Esophagus (tissue), 2 donors: Measurements from ENCODE around the gene SF1. TPM values are rescaled to one million over a fixed set of nuclear protein-coding genes. Genes with fewer than 3 reads are reported as not detected.
"Not testable (repeated sequence)": the region's sequence is repeated elsewhere in the genome, so short reads cannot be mapped to it uniquely, and the experiment has no call there.

Experiments
- H3K27ac ChIP-seq, 2 donors: one replicate each; pipeline ENCODE4 v1.5.1; 2013; ENCODE audit warnings: low read depth in 2 of 2, mild to moderate bottlenecking in 2 of 2, inconsistent platforms in 1 of 2, low read length in 1 of 2, moderate library complexity in 1 of 2
- H3K27me3 ChIP-seq, 2 donors: one replicate each; pipeline ENCODE4 v1.6.1; 2013; ENCODE audit warnings: low read length in 2 of 2, control low read depth in 1 of 2, mild to moderate bottlenecking in 1 of 2; ENCODE audit not compliant: insufficient read depth in 2 of 2, control insufficient read depth in 1 of 2
- H3K36me3 ChIP-seq, 2 donors: one replicate each; pipeline ENCODE4 v1.6.1; 2013; ENCODE audit warnings: low read length in 1 of 2; ENCODE audit not compliant: control insufficient read depth in 2 of 2, insufficient read depth in 2 of 2
- H3K4me1 ChIP-seq, 2 donors: one replicate each; pipeline ENCODE4 v1.6.1; 2013; ENCODE audit warnings: low read length in 1 of 2; ENCODE audit not compliant: control insufficient read depth in 2 of 2, insufficient read depth in 2 of 2
- H3K4me3 ChIP-seq, 2 donors: one replicate each; pipeline ENCODE4 v1.5.1; 2013; ENCODE audit warnings: low read length in 2 of 2, mild to moderate bottlenecking in 2 of 2, low read depth in 1 of 2, moderate library complexity in 1 of 2
- H3K9me3 ChIP-seq, 2 donors: one replicate each; pipeline ENCODE4 v1.6.1; 2013; ENCODE audit warnings: mild to moderate bottlenecking in 2 of 2, low read depth in 1 of 2, low read length in 1 of 2, moderate library complexity in 1 of 2; ENCODE audit not compliant: control insufficient read depth in 2 of 2, insufficient read depth in 1 of 2
- WGBS, 2 donors: extraction: QIAGEN DNeasy Blood & Tissue Kit; methylation state at CpG; one replicate each; pipeline ENCODE4 v1.1.7; 2013; 5-methylcytosine and 5-hydroxymethylcytosine counted together
- polyA plus RNA-seq, 2 donors: library from polyadenylated mRNA; stranded (reverse); fragments of 200-250 nt; gene quantifications; one replicate each; pipeline ENCODE4 v1.2.3, GENCODE V29; 2013
- donor health status: healthy with polysubstance abuse.
- donor health status: Bipolar disorder and iron deficiency.

The SF1 gene, protein sequence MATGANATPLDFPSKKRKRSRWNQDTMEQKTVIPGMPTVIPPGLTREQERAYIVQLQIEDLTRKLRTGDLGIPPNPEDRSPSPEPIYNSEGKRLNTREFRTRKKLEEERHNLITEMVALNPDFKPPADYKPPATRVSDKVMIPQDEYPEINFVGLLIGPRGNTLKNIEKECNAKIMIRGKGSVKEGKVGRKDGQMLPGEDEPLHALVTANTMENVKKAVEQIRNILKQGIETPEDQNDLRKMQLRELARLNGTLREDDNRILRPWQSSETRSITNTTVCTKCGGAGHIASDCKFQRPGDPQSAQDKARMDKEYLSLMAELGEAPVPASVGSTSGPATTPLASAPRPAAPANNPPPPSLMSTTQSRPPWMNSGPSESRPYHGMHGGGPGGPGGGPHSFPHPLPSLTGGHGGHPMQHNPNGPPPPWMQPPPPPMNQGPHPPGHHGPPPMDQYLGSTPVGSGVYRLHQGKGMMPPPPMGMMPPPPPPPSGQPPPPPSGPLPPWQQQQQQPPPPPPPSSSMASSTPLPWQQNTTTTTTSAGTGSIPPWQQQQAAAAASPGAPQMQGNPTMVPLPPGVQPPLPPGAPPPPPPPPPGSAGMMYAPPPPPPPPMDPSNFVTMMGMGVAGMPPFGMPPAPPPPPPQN
- 10 to 100 TPM; 79.0 to 88.0 TPM for polyA plus RNA-seq

DNA sequence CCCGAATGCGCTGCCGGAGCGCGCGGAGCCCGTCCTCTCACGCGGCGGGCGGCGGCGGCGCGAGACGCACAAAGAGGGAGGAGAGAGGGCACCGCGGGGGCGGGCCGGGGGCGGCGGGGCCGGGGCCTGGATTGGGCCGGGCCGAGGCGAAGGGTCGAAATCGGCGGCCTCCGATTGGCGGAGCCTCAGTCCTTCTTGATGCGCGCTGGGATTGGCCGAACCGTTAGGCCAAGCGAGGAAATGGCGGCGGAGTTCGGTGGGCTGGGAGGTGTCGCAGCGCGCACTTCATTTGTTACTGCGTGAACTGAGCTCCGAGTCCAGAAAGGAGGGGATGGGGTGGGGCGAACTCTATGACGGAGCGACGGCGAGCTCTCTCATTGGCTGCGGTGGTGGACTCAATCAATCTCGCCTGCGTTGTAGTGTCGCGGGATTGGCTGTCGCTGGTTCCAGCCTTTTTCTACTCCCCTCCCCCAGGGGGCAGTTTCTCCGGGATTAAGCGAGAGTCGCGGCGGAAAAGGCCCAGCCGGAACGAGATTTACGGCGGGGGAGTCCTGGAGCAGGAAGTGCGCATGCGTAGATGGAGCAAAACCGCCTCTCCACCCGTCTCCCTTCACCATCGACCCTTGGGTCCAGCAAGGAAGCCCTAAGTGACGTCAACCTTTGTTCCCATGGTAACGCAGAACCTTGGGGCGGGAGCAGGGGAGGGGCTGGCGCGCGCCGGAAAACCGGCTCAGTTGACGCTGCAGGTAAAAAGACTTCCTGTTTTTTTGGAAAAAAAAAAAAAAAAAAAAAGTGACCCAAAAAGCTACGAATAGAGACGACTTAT lies at the start of gene SF1:
Gene SF1 (minus strand): TSS at position 70 of the 826 bp plus-strand sequence. CDS start 150 bp downstream, outside the sequence.
- 0 to 1% methylated on average over 77 to 80 of the region's 80 CpGs for WGBS, 2 donors
- Histone ChIP-seq H3K9me3 (no peaks in the 10 kb centered on the region), H3K4me3 (peak within 1 kb of the TSS; percentile 87 to 94), H3K27me3 (no peaks in the 10 kb centered on the region), H3K4me1 (no peaks in the 10 kb centered on the region), H3K27ac (peak within 1 kb of the TSS; percentile 97 to 100), H3K36me3 (peaks cover 2 to 13% of the 10 kb centered on the region in 2 donors)

DNA sequence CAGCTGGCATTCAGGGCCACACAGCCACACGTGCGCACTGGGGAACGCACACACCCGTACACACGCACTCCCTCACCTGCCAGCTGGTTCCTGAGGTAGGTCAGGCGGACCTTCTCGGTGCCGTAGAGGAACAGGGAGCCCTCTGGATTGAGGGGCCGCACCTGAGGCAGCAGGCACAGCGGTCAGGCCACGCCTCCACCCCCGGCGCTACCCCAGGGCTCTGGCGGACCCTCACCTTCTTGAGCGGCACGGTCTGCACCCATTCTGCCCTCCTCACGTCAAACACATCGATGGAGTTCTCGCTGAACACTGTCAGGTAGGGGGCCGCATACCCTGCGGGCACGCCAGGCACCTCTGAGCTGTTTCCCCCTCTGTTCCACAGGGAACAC lies 49.1 kb upstream of the SF1 start:
- WGBS, 2 donors = 92 to 94% methylated on average over 22 of the region's 22 CpGs
- Histone ChIP-seq H3K4me3 (no peak overlapping the region), H3K27ac (no peak overlapping the region), H3K36me3 (peaks cover 0 to 59% of the 10 kb centered on the region in 2 donors), H3K27me3 (no peaks in the 10 kb centered on the region), H3K4me1 (no peaks in the 10 kb centered on the region), H3K9me3 (no peaks in the 10 kb centered on the region)

DNA sequence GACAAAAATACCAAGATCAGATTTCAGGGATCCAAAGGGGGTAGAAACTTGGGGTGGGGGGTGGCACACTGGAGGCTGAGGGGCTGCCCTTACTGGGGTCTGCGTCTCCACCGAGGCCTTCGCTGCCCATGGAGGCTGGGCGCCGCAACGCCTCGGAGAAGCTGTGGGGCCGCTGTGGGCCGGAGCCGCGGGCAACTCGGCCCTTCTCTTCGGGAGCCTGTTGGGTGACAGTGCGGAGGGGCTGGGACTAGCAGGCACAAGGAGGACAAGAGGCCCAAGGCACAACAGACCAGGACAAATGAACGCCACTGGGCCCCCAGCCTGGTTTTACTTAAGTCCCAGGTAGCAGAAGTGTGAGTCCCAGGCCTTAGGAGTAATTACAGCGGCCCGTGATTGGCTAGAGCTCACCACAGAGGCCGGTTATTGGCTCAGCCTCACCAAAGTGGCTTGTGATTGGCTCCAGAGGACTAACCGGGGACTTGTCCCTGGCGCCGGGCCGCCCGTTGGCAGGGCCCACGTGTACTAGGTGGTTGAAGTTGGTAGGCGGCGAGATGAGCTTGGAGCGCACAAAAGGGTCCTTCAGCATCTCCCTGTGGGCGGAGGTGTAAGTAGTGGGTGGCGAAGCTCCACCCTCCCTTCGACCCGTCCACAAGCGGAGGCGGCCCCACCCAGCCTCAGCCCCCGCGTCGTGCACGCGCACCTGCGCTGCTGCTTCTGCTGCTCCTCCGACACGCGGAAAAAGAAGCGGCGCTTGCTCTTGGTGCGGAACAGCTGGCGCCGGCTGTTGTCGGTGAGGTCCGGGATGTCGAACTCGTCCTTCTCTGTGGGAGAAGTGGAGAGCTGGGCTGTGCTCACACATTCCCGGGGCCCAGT lies 48.5 kb upstream of the SF1 start:
- H3K4me3 ChIP-seq = no peak overlapping the region
- peaks cover 0 to 53% of the 10 kb centered on the region in 2 donors for H3K36me3 ChIP-seq
- 88 to 92% methylated on average over 52 of the region's 52 CpGs for WGBS, 2 donors
- H3K9me3 ChIP-seq = no peaks in the 10 kb centered on the region
- no peak overlapping the region for H3K27ac ChIP-seq
- no peaks in the 10 kb centered on the region for H3K27me3 ChIP-seq
- H3K4me1 ChIP-seq = no peaks in the 10 kb centered on the region

DNA sequence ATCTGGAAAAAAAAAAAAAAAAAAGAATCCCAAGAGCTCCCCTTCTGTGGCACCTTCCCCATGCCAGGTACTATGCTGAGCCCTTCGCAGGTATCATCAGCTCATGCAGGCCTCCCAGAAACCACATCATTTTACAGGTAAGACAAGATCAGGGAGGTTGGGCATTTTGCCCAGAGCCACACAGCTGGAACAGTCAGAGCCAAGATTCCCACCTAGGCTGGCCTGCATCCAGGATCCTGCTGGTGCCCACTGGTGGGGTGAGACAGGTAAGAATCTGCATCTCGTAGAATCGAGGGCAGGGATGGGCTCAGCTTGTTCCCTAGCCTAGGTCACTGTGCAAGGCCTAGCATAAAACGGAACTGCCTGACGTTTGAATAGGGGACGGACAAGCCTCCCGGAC lies 47.7 kb upstream of the SF1 start:
- Histone ChIP-seq H3K9me3 (no peaks in the 10 kb centered on the region), H3K27me3 (no peaks in the 10 kb centered on the region), H3K27ac (no peak overlapping the region), H3K4me1 (no peaks in the 10 kb centered on the region), H3K4me3 (no peak overlapping the region), H3K36me3 (peaks cover 0 to 47% of the 10 kb centered on the region in 2 donors)
- WGBS, 2 donors = 77 to 85% methylated on average over 7 of the region's 7 CpGs

DNA sequence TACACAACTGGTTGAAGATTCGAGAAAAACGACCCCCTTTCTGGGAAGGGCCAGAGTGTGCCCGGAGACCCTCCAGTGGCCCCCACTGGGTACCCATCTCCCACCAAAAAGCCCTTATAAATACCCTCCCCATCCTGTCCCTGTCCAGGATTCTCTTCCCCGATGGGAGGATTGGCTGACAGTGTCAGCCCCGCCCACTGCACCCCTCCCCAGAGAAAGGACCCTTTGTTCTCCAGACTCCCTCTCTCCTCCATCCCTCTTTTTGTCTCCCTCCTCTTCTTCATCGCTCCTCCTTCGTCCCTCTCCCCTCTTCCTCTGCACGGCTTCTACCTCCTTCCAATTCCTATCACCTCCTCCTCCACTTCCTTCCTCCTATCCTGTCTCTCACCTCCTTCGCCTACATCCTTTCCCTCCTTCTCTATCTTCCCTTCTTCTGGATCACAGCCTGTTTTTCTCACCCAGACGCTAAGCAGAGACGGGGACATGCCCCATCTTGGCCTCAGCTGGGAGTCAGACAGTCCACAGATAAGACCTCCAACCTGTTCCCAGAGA lies 45.3 kb upstream of the SF1 start:
- 70 to 78% methylated on average over 11 of the region's 11 CpGs for WGBS, 2 donors
- no peaks in the 10 kb centered on the region for H3K27me3 ChIP-seq
- peaks cover 0 to 31% of the 10 kb centered on the region in 2 donors for H3K36me3 ChIP-seq
- H3K4me1 ChIP-seq = no peaks in the 10 kb centered on the region
- no peak overlapping the region for H3K27ac ChIP-seq
- H3K9me3 ChIP-seq = no peaks in the 10 kb centered on the region
- no peak overlapping the region for H3K4me3 ChIP-seq

DNA sequence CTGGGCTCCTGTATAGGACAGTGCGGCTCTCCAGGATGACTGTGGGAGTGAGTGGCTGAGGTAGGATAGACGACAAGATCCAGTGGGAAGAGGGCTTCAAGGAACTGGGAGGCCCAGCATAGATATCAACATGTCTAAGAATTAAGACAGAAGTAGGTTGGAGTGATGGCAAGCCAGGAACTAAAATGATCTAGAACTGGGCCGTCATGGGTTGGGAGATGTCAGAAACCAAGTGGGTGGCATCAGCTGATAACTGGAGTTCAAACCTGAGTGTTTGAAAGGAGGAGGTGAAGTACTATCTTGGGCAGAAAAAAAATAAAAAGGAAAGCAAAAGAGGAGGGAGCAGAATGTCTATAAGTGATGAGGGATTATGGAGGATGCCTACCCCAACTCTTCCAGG lies 39.1 kb upstream of the SF1 start:
- Histone ChIP-seq H3K9me3 (no peaks in the 10 kb centered on the region), H3K4me1 (no peaks in the 10 kb centered on the region), H3K27ac (no peak overlapping the region), H3K36me3 (no peaks in the 10 kb centered on the region), H3K4me3 (no peak overlapping the region), H3K27me3 (no peaks in the 10 kb centered on the region)
- WGBS, 2 donors = 79 to 80% methylated on average over 3 of the region's 3 CpGs

DNA sequence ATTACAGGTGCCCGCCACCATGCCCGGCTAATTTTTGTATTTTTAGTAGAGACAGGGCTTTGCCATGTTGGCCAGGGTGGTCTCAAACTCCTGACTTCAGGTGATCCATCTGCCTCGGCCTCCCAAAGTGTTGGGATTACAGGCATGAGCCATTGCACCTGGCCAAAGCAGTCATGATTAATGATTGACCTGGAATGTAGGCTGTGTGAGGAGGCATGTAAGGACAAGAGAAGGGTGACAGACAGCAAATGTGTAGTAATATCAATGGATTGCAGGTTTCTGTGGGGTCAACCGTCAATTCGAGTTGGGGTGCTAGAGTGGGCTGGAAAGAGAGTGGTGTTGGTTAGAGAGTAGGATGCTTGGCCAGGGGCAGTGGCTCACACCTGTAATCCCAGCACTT lies 37.1 kb upstream of the SF1 start:
- not testable (repeated sequence) for H3K27ac ChIP-seq, H3K27me3 ChIP-seq, H3K9me3 ChIP-seq, H3K4me3 ChIP-seq, H3K36me3 ChIP-seq, H3K4me1 ChIP-seq
- WGBS, 2 donors = 62 to 67% methylated on average over 5 of the region's 5 CpGs

DNA sequence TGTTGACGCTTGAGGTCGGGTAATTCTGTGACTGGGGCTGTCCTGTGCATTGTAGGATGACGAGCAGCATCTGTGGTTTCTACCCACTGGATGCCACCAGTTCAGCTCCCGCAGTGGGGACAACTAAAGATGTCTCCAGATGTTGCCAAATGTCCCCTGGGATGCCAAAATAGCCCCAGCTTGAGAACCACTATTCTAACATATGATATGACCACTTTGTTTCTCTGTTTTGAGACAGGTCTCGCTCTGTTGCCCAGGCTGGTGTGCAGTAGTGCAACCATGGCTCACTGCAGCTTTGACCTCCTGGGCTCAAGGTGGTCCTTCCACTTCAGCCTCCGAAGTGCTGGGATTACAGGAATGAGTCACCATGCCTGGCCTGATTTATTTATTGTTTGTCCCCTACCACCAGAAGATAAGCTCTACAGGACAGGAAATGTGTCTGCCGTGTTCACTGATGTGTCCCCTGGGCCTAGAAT lies 36.4 kb upstream of the SF1 start:
- Histone ChIP-seq H3K27ac (no peak overlapping the region), H3K9me3 (no peaks in the 10 kb centered on the region), H3K36me3 (no peaks in the 10 kb centered on the region), H3K4me3 (no peak overlapping the region), H3K4me1 (peaks cover 0 to 2% of the 10 kb centered on the region in 2 donors), H3K27me3 (no peaks in the 10 kb centered on the region)
- WGBS, 2 donors = 63 to 70% methylated on average over 7 of the region's 7 CpGs
